ENCODE data around the gene ATF7IP.

The ATF7IP gene

GRCh38 chr12:14417715-14418114, 52.2 kb downstream of the ATF7IP start:
- H3K27me3 Mint-ChIP-seq, result no peaks in the 10 kb centered on the region
- H3K4me3 Mint-ChIP-seq, result peak overlapping the region; percentile 76
- H3K36me3 Mint-ChIP-seq (ENCODE audit: low read depth), result peaks cover 36% of the 10 kb centered on the region
- ATAC-seq (peak; percentile 82), DNase-seq (peak; percentile 52)
- H3K9me3 Mint-ChIP-seq, result peaks cover 25% of the 10 kb centered on the region
- peak overlapping the region; percentile 88 for H3K27ac Mint-ChIP-seq
- H3K4me1 Mint-ChIP-seq, result peaks cover 70% of the 10 kb centered on the region

- DNase-seq, result no peak
- H3K9me3 Mint-ChIP-seq, result peaks cover 26% of the 10 kb centered on the region
- H3K4me1 Mint-ChIP-seq, result peaks cover 70% of the 10 kb centered on the region
- no peaks in the 10 kb centered on the region for H3K27me3 Mint-ChIP-seq
- no peak for ATAC-seq
- peak overlapping the region; percentile 64 for H3K27ac Mint-ChIP-seq
- H3K4me3 Mint-ChIP-seq, result peak overlapping the region; percentile 42
- peaks cover 38% of the 10 kb centered on the region for H3K36me3 Mint-ChIP-seq (ENCODE audit: low read depth)
These were observed 53.0 kb downstream of the ATF7IP start for GRCh38 chr12:14418451-14418890.

- peak overlapping the region; percentile 14 for H3K4me3 Mint-ChIP-seq
- peaks cover 27% of the 10 kb centered on the region for H3K9me3 Mint-ChIP-seq
- ATAC-seq (peak; percentile 33), DNase-seq (no peak)
- peaks cover 64% of the 10 kb centered on the region for H3K4me1 Mint-ChIP-seq
- H3K27ac Mint-ChIP-seq, result peak overlapping the region; percentile 61
- H3K27me3 Mint-ChIP-seq, result no peaks in the 10 kb centered on the region
- H3K36me3 Mint-ChIP-seq (ENCODE audit: low read depth), result peaks cover 69% of the 10 kb centered on the region
These were observed 57.2 kb downstream of the ATF7IP start for GRCh38 chr12:14422516-14423230.

GRCh38 chr12:14424545-14424944, 59.1 kb downstream of the ATF7IP start:
- peaks cover 82% of the 10 kb centered on the region for H3K36me3 Mint-ChIP-seq (ENCODE audit: low read depth)
- H3K27me3 Mint-ChIP-seq, result no peaks in the 10 kb centered on the region
- H3K27ac Mint-ChIP-seq, result no peak overlapping the region
- H3K9me3 Mint-ChIP-seq, result peaks cover 29% of the 10 kb centered on the region
- ATAC-seq (no peak), DNase-seq (no peak)
- no peak overlapping the region for H3K4me3 Mint-ChIP-seq
- peaks cover 72% of the 10 kb centered on the region for H3K4me1 Mint-ChIP-seq

- H3K27me3 Mint-ChIP-seq, result no peaks in the 10 kb centered on the region
- no peak overlapping the region for H3K27ac Mint-ChIP-seq
- DNase-seq (no peak), ATAC-seq (no peak)
- H3K4me3 Mint-ChIP-seq, result no peak overlapping the region
- H3K9me3 Mint-ChIP-seq, result peaks cover 20% of the 10 kb centered on the region
- H3K4me1 Mint-ChIP-seq, result peaks cover 74% of the 10 kb centered on the region
- H3K36me3 Mint-ChIP-seq (ENCODE audit: low read depth), result peaks cover 84% of the 10 kb centered on the region
These were observed 61.3 kb downstream of the ATF7IP start for GRCh38 chr12:14426792-14427191.

- peaks cover 71% of the 10 kb centered on the region for H3K4me1 Mint-ChIP-seq
- H3K9me3 Mint-ChIP-seq, result peaks cover 11% of the 10 kb centered on the region
- no peak for ATAC-seq
- peak overlapping the region; percentile 7 for H3K27ac Mint-ChIP-seq
- no peak overlapping the region for H3K4me3 Mint-ChIP-seq
- H3K36me3 Mint-ChIP-seq (ENCODE audit: low read depth), result peaks cover 79% of the 10 kb centered on the region
- H3K27me3 Mint-ChIP-seq, result no peaks in the 10 kb centered on the region
- DNase-seq, result no peak
These were observed 62.4 kb downstream of the ATF7IP start for GRCh38 chr12:14427929-14428328.

GRCh38 chr12:14430394-14430986, 65.0 kb downstream of the ATF7IP start:
- Mint-ChIP-seq H3K4me3 (no peak overlapping the region), H3K9me3 (peaks cover 11% of the 10 kb centered on the region), H3K27me3 (no peaks in the 10 kb centered on the region), H3K27ac (peak overlapping the region; percentile 38), H3K36me3 (ENCODE audit: low read depth) (peaks cover 65% of the 10 kb centered on the region), H3K4me1 (peaks cover 60% of the 10 kb centered on the region)
- DNase-seq (no peak), ATAC-seq (no peak)

GRCh38 chr12:14431975-14432374, 66.5 kb downstream of the ATF7IP start:
- ATAC-seq (no peak), DNase-seq (no peak)
- Mint-ChIP-seq H3K27ac (no peak overlapping the region), H3K9me3 (peaks cover 11% of the 10 kb centered on the region), H3K4me3 (no peak overlapping the region), H3K4me1 (peaks cover 58% of the 10 kb centered on the region), H3K36me3 (ENCODE audit: low read depth) (peaks cover 68% of the 10 kb centered on the region), H3K27me3 (no peaks in the 10 kb centered on the region)

- H3K27ac Mint-ChIP-seq, result no peak overlapping the region
- H3K4me1 Mint-ChIP-seq, result peaks cover 35% of the 10 kb centered on the region
- DNase-seq, result no peak
- no peak overlapping the region for H3K4me3 Mint-ChIP-seq
- peaks cover 63% of the 10 kb centered on the region for H3K36me3 Mint-ChIP-seq (ENCODE audit: low read depth)
- no peaks in the 10 kb centered on the region for H3K27me3 Mint-ChIP-seq
- no peak for ATAC-seq
- peaks cover 9% of the 10 kb centered on the region for H3K9me3 Mint-ChIP-seq
These were observed 70.1 kb downstream of the ATF7IP start for GRCh38 chr12:14435627-14436026.

- peaks cover 11% of the 10 kb centered on the region for H3K9me3 Mint-ChIP-seq
- H3K27ac Mint-ChIP-seq, result no peak overlapping the region
- DNase-seq, result no peak
- H3K4me1 Mint-ChIP-seq, result peaks cover 21% of the 10 kb centered on the region
- peaks cover 70% of the 10 kb centered on the region for H3K36me3 Mint-ChIP-seq (ENCODE audit: low read depth)
- ATAC-seq, result no peak
- no peak overlapping the region for H3K4me3 Mint-ChIP-seq
- no peaks in the 10 kb centered on the region for H3K27me3 Mint-ChIP-seq
These were observed 76.9 kb downstream of the ATF7IP start for GRCh38 chr12:14442221-14442881.

GRCh38 chr12:14443531-14443930, 78.0 kb downstream of the ATF7IP start:
- H3K9me3 Mint-ChIP-seq, result peaks cover 11% of the 10 kb centered on the region
- DNase-seq (no peak), ATAC-seq (no peak)
- H3K27ac Mint-ChIP-seq, result peak overlapping the region; percentile 59
- peaks cover 22% of the 10 kb centered on the region for H3K4me1 Mint-ChIP-seq
- no peak overlapping the region for H3K4me3 Mint-ChIP-seq
- peaks cover 75% of the 10 kb centered on the region for H3K36me3 Mint-ChIP-seq (ENCODE audit: low read depth)
- H3K27me3 Mint-ChIP-seq, result no peaks in the 10 kb centered on the region

GRCh38 chr12:14450479-14450878, 85.0 kb downstream of the ATF7IP start:
- no peaks in the 10 kb centered on the region for H3K27me3 Mint-ChIP-seq
- peaks cover 11% of the 10 kb centered on the region for H3K9me3 Mint-ChIP-seq
- peaks cover 85% of the 10 kb centered on the region for H3K36me3 Mint-ChIP-seq (ENCODE audit: low read depth)
- DNase-seq, result no peak
- ATAC-seq, result no peak
- H3K4me1 Mint-ChIP-seq, result peaks cover 54% of the 10 kb centered on the region
- no peak overlapping the region for H3K4me3 Mint-ChIP-seq
- no peak overlapping the region for H3K27ac Mint-ChIP-seq

GRCh38 chr12:14452336-14452735, 86.9 kb downstream of the ATF7IP start:
- H3K9me3 Mint-ChIP-seq, result peaks cover 11% of the 10 kb centered on the region
- no peaks in the 10 kb centered on the region for H3K27me3 Mint-ChIP-seq
- H3K4me3 Mint-ChIP-seq, result no peak overlapping the region
- H3K4me1 Mint-ChIP-seq, result peaks cover 58% of the 10 kb centered on the region
- peak overlapping the region; percentile 38 for H3K27ac Mint-ChIP-seq
- peaks cover 82% of the 10 kb centered on the region for H3K36me3 Mint-ChIP-seq (ENCODE audit: low read depth)
- ATAC-seq, result no peak
- DNase-seq, result no peak

GRCh38 chr12:14452865-14453264, 87.4 kb downstream of the ATF7IP start:
- H3K27me3 Mint-ChIP-seq, result no peaks in the 10 kb centered on the region
- no peak for ATAC-seq
- peaks cover 78% of the 10 kb centered on the region for H3K36me3 Mint-ChIP-seq (ENCODE audit: low read depth)
- peaks cover 11% of the 10 kb centered on the region for H3K9me3 Mint-ChIP-seq
- peaks cover 56% of the 10 kb centered on the region for H3K4me1 Mint-ChIP-seq
- no peak for DNase-seq
- H3K4me3 Mint-ChIP-seq, result peak overlapping the region; percentile 27
- H3K27ac Mint-ChIP-seq, result peak overlapping the region; percentile 78

All from activated naive CD8-positive, alpha-beta T cell treated with anti-CD3 and anti-CD28 coated beads, Interleukin-2, amount 50 U/mL, for 24 hours (primary cell).